Lower lobe of right lung (tissue), 1 donor: ENCODE data around the gene SLC17A9. TPM values are rescaled to one million over a fixed set of nuclear protein-coding genes. Genes with fewer than 3 reads are reported as not detected.

Experiments used
- total RNA-seq: library from RNA; stranded (reverse); fragmentation: NEBNext Ultra II Directional; extraction: Animal tissue kit (Norgen Biotek cat#: 25700); gene quantifications from one replicate; pipeline ENCODE4 v1.2.1, GENCODE V29; 2021
- donor health status: DM: no; HTN: yes; CAD: no; lungs with severe emphysema.

SLC17A9 gene
- total RNA-seq, 1 donor from 2014 or later: 10.4 TPM

Other genes with a start within 250 kb of the SLC17A9 start
- gene NTSR1, start 243.9 kb upstream of the SLC17A9 start, total RNA-seq: not detected
- gene MRGBP, start 156.2 kb upstream of the SLC17A9 start, total RNA-seq: 8.3 TPM
- 69.4 TPM for gene OGFR, start 147.9 kb upstream of the SLC17A9 start, total RNA-seq
- 0.89 TPM for gene COL9A3, start 135.7 kb upstream of the SLC17A9 start, total RNA-seq
- 8.2 TPM for gene TCFL5, start 90.9 kb upstream of the SLC17A9 start, total RNA-seq
- 54.6 TPM for gene DIDO1, start 26.2 kb upstream of the SLC17A9 start, total RNA-seq
- gene GID8, start 14.6 kb upstream of the SLC17A9 start, total RNA-seq: 26.2 TPM
- not detected for gene BHLHE23, start 54.3 kb downstream of the SLC17A9 start, total RNA-seq